Posterior vena cava (tissue), 2 donors: ENCODE measurements around the gene GRK1. TPM values are rescaled to one million over a fixed set of nuclear protein-coding genes. Genes with fewer than 3 reads are reported as not detected.
A peak's percentile ranks its signal among the peaks of the same experiment; 100 is the strongest.

Source experiments
- DNase-seq: peaks from one replicate; pipeline ENCODE4 v3.0.0-alpha.2; 2020; ENCODE audit warnings: low spot score
- intact Hi-C, 2 donors: fragments of 100-400 bp; cut with DNase I; formaldehyde crosslinking; loops; one replicate each; pipeline versions ENCODE4 v1.14.1 to v1.14.2; 2022 to 2023
- total RNA-seq, 2 donors: library from RNA; stranded (reverse); fragmentation: NEBNext Ultra II Directional; extraction: Animal tissue kit (Norgen Biotek cat#: 25700); gene quantifications; one replicate each; pipeline ENCODE4 v1.2.1, GENCODE V29; 2021
- donor health status: DM: yes; HTN: yes; CAD: no.
- donor health status: DM: yes; HTN: yes; CAD: no.

Gene GRK1
- total RNA-seq, 2 donors from 2014 or later: not detected

DNA sequence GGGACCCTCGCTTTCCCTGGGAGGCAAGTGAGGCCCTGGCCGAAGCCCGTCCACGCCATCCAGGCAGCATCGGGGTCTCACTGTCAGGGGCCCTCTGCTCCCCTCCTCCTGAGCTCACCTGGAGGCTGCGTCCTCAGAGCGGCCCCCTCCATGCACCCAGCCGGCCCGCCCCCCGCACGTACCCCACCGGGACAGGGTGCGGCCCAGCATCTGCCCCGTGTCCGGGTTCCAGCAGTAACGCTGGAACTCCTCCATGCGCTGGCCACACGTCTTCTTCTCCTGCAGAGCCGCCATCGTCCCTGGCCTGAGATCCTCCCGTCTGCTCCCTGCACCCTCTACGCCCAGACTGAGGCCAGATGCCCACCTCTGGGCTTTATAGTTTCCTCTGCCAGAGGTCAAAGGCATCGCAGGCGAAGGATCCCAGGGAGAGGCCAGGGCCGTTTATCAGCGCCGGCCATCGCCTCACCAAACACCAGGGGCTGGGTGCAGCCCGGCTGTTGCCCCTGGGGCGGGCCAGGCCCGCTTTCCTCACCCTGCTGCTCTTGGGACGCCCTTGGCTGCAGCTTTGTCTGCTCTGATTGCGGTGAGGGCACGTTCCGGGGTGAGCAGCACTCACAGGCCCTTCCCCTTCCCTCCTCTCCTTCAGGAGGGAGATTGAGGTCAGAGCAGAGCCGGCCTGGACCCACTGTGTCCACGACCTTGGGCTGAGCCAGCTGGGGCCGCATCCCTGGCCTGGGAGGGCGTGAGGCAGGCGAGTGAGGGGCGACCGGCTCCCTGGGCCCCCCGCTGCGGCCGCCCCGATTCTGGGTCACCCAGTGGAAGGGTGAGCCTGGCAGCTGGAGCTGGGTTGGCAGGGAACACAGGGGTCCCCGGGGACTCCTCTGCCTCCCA is 8.9 kb upstream of the GRK1 start, which contains the start of gene ATP4B:
TSS of gene ATP4B (minus strand) at position 348 of the 891 bp plus-strand sequence. CDS start at position 294, 54 bp downstream.
- intact Hi-C loops: no loop called here
- DNase-seq: peak; percentile 72

DNA sequence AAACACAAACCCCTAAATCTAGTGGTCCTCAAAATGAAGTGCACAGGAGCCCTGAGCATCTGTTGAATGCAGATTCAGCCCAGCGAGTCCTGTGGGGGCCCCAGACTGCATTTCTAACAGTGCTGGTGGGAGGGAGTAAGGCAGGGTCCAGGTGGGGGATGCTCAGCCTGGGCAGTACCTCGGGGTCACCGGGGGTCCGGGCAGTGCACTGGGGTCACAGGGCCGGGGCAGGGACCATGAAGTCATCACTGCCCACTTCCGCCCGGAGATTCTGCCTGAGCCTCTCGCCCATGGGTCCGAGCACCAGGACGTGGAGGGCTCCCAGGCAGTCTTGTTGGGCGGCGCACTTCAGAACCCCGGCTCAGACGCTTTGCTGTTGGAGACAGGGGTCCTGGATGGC is 8.2 kb upstream of the GRK1 start:
- intact Hi-C loops: no loop called here
- DNase-seq: peak; percentile 36

DNA sequence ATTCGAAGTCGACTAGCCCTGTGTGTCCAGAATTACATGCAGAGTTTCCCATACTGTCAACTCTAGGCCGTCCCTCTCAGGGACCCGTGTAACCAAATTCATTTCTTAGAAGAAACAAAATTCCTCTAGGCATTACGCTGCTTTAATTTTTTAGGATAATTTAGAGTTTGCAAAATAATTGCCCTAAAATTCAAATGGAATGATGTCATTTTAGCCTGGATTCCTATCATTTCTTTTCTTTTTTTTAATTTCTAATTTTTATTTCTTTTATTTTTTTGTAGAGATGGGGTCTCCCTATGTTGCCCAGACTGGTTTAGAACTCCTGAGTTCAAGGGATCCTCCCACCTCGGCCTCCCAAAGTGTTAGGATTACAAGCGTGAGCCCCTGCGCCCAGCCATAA is 7.7 kb upstream of the GRK1 start:
- intact Hi-C loops: no loop called here

DNA sequence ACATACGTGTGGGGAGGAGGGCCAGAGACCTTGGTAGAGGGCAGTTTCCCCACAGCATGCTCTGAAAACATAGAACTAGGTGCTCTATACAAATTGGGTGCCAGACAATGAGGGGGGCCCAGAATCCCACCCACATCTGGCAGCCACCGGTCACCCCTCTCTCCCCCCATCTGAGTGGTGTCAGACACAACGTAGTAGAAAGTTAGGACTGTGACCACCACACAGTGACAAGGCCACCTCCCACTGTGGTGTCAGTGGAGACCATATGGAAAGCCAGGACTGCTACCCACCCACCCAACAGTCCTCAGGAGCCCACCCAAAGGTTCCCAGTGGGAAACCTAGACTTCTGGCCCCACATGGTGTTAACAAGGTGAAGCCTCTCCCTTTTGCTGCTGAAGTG is 7.0 kb upstream of the GRK1 start:
- intact Hi-C loops: no loop called here
- DNase-seq: no peak

More for the DNA sequence above, 7.7 kb upstream of the GRK1 start:
- DNase-seq: no peak

DNA sequence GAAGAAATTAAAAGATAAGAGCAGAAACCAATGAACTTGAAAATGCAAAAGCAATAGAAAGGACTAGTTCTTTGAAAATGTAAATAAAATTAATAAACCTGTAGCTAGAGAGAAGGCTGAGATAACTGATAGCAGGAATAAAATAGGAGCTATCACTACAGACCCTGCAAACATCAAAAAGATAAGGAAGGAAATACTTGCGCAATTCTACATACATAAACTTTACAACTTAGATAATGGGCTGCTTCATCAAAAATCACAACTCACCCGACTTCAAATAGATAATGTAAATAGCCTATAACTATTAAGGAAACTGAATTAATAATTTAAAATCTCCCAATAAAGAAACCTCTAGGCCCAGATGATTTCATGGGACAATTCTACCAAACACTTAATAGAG is 5.5 kb upstream of the GRK1 start:
- intact Hi-C loops: no loop called here

DNA sequence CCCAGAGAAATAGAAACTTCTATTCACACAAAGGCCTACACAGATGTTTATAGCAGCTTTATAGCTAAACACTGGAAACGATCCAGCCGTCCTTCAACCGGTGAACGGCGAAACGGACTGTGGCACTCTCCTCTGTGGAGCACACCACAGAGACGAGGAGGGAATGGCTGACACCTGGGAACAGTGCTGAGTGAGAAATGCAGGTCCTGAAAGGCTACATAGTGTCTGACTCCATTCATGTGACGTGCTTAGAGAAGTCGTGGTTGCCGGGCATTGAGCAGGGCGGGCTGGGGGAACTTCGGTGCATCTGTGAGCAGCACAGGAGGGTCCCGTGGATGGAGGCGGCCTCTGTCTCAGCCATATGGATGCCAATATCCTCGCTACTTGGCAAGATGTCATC is 3.1 kb upstream of the GRK1 start:
- intact Hi-C loops: no loop called here
- peak; percentile 62 for DNase-seq

More for the DNA sequence above, 5.5 kb upstream of the GRK1 start:
- DNase-seq: no peak

DNA sequence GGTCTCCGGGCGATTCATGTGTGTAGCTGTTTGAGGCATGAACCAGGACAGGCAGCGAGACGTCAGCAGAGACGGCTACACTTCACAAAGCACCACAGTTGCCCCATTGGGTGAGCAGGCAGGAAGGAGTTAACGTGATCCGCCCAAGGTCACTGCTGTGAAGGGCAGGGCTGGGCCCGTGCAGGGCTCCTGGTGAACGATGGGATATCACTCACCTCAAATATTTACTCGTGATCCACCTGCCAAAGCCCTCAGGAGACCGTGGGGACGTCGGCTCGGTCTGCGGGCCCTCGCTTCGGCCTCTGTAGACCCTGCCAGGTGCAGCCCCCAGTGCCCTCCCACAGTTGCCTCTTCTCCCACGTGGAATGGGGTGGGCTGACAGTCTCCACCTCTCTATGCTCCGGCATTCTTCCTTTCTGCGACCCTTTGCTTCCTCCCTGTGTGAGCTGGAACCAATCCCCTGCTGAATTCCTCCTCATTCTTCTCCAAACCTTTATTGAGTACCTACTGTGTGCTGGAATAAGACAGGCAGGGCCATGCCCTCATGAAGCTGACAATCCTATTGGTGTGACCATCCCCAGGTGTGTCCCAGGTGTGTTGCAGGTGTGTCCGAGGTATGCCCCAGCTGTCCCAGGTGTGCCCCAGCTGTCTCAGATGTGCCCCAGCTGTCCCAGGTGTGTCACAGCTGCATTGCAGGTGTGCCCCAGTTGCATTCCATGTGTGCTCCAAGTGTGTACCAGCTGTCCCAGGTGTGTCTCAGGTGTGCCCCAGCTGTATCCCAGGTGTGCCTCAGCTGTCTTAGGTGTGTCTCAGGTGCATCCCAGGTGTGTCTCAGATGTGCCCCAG is 2.0 kb upstream of the GRK1 start:
- intact Hi-C loops: no loop called here
- DNase-seq: peak; percentile 68

DNA sequence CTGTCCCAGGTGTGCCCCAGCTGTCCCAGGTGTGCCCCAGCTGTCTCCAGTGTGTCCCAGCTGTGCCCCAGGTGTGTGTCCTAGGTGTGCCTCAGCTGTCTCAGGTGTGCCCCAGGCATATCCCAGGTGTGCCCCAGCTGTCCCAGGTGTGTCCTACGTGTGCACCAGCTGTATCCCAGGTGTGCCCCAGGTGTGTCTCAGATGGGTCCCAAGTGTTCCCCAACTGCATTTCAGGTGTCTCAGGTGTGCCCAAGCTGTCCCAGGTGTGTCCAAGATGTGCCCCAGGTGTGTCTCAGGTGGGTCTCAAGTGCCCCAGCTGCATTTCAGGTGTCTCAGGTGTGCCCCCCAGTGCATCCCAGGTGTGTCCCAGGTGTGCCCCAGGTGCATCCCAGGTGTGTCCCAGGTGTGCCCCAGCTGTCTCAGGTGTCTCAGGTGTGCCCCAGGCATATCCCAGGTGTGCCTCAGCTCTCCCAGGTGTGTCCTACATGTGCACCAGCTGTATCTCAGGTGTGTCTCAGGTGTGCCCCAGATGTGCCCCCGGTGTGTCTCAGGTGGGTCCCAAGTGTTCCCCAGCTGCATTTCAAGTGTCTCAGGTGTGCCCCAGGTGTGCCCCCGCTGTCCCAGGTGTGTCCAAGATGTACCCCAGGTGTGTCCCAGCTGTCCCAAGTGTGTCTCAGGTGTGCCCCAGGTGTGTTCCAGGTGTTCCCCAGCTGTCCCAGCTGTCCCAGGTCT is 1.3 kb upstream of the GRK1 start:
- intact Hi-C loops: no loop called here
- peak; percentile 53 for DNase-seq

DNA sequence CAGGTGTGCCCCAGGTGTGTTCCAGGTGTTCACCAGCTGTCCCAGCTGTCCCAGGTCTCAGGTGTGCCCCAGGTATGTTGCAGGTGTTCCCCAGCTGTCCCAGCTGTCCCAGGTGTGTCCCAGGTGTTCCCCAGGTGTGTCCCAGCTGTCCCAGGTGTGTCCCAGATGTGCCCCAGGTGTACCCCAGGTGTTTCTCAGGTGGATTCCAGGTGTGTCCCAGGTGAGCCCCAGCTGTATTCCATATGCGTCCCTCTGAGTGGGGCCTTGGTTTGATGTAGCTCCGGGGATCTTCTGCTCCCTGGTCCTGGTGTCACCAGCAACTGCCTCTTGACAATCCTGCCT is 719 bp upstream of the GRK1 start:
- peak; percentile 35 for DNase-seq
- intact Hi-C loops: no loop called here

DNA sequence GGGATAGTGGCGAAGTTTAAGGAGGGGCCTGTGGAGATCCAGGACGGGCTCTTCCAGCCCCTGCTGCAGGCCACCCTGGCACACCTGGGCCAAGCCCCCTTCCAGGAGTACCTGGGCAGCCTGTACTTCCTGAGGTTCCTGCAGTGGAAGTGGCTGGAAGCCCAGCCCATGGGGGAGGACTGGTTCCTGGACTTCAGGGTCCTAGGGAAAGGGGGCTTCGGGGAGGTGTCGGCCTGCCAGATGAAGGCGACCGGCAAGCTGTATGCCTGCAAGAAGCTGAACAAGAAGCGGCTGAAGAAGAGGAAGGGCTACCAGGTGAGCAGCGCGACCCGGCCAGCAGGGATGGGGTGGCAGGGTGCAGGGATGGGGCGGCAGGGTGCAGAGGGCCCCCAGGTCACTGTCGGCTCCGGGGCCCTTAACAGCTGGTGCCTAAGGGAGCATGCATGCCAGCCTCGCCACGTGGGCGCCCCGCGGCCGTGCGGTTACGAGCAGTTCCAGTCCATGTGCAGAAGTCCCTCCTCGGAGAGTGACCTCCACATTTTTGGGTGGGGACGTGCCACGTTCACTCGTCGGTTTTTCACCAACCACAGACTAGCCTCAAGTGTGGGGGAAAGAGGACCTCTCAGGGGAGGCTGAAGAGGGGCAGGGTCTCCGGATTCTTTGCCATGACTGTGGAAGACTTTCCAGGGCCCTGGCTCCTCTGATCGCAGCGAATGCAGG is 912 bp downstream of the GRK1 start:
- peak; percentile 79 for DNase-seq
- intact Hi-C loops: no loop called here

DNA sequence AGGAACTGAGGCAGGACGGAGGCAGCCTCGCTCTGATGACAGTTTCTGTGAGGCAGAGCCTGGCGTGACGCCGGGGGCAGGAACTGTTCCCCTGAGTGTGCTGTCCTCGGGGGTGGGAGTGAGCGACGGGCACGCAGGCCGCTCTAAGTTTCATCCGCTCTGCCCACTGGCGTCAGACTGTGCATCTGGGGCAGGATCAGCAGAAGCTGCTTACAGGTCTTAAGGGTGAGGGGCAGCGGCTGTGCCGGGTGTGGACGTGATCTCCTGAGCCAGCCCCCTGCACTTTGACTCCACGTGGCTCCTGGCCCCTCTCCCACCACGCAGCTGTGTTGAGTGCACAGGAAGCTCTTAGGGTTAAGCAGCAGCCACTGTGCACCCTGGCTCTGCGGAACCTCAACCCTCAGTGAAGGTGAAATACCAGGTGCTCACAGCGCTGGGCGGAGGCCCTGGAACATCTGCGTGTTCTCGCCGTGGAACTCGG is 1.5 kb downstream of the GRK1 start:
- intact Hi-C loops: no loop called here
- no peak for DNase-seq

DNA sequence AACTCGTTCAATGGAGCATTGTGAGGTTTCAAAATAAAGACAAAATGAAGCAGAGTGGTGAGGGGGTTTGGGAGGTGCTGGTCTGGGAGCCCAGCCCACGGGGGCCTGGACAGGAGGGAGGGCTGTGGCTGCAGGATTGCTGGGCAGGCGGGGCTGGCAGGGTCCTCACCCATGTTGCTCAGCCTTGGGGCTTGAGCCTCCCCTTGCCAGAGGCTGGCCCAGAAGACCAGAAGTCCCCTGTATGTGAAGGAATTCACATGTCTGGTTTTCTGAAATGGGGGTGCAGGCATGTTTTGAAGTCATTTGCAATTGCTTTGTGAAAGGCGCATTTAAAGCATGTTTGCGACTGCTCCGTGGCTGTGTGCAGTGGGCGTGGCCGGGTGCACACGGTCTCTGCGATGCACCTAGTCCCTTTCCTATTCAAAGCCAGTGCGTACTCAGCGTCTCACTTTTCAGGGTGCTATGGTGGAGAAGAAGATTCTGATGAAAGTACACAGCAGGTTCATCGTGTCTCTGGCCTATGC is 2.3 kb downstream of the GRK1 start:
- DNase-seq: peak; percentile 30
- intact Hi-C loops: no loop called here

DNA sequence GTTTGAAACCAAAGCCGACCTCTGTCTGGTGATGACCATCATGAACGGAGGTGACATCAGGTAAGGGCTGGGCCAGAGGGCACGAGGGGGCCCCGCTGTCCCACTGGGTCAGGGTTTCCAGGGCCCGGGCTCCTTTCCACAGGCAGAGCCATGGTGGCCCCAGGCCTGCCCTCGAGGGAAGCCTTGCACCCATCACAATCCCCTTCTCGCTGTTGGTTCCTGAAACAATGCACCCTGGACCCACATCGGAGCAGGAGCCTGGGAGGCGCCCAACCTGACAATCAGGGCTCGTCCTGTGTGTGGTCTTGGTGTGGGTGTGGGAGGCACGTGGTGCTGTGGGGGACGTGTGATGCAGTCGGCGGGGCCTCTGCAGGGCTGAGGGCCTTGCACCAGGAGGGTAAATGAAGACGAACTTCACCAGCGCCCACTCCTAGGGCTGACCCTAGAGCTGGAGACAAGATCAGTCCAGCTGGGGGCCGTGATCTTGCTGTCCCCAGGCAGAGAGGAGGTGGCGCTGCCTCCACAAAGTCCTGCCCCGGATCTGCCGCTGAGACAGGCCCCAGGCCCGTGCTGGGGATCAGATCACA is 2.8 kb downstream of the GRK1 start:
- intact Hi-C loops: no loop called here
- DNase-seq: peak; percentile 74

DNA sequence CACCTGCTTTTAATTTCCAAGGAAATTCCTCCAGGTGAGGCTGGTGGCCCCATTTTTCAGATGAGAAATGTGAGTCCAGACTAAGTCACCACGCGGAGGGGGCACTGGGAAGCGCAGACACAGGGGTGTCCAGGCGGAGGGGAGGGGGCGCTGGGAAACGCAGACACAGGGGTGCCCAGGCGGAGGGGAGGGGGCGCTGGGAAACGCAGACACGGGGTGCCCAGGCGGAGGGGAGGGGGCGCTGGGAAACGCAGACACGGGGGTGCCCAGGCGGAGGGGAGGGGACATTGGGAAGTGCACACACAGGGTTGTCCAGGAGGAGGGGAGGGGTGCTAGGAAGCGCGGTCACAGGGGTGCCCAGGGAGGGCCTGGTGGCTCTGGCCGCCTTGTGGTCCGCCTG is 3.5 kb downstream of the GRK1 start:
- peak; percentile 63 for DNase-seq
- intact Hi-C loops: no loop called here

DNA sequence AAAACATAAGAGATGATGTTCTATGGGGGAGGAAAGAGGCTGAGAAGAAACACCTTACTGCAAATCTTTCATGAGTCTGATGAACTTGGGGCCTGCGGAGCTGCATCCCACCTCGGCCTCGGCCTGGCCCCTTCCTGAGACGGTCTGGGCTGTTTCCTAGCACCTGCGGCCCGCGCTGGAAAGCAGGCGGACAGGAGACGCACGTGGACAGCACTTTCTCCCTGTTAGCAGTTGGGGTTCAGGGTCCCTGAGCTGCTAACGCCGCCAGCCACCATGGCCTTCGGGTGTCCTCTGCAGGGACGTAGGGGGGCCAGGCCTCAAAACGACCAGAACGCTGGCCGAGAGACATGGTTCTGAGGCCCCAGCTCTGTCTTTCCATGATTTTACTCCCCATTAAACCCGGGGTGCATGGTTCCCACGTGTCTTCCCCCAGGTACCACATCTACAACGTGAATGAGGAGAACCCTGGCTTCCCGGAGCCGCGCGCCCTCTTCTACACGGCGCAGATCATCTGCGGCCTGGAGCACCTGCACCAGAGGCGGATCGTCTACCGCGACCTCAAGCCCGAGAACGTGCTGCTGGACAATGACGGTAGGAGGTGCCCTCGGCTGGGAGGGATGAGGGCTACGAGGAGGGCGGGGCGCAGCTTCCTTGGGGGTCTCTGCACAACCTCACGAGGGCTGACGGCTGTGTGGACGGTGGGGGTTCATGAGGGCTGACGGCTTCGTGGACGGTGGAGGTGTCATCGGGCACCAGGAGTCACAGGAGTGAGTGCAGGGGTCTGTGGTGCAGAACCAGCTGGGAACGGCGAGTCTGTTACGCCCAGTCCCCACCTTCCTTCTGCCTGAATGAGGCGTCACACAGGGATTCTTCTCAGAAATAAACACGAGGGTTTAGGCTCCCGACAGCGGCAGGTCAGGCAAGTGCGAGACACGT is 4.3 kb downstream of the GRK1 start:
- intact Hi-C loops: no loop called here

DNA sequence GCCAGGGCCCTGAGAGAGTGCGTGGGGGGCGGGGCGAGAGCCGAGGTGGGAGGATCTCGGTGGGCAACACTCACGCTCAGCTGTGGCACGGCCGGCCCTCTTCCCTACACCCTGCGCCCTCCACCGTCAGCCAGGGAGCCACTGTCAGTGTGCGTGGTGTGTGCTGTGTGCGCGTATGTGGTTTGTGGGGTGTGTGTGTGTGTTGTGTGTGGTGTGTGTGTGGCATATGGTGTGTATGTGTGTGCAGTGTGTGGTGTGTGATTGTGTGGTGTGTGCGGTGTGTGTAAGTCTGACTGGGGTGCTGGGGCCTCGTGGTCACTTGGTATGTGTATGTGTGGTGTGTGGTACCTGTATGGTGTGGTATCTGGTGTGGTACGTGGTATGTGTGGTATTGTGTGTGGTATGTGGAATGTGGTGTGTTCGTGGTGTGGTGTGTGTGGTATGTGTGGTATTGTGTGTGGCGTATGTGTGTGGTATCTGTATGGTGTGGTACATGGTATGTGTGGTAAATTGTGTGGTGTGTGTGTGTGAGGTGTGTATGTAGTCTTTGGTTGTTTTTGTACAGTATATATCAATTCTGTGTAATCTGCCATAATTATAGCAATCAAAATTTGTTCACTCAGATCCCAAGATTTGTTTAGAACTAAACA is 5.1 kb downstream of the GRK1 start:
- DNase-seq: no peak
- intact Hi-C loops: no loop called here

More for the DNA sequence above, 4.3 kb downstream of the GRK1 start:
- peak; percentile 76 for DNase-seq

DNA sequence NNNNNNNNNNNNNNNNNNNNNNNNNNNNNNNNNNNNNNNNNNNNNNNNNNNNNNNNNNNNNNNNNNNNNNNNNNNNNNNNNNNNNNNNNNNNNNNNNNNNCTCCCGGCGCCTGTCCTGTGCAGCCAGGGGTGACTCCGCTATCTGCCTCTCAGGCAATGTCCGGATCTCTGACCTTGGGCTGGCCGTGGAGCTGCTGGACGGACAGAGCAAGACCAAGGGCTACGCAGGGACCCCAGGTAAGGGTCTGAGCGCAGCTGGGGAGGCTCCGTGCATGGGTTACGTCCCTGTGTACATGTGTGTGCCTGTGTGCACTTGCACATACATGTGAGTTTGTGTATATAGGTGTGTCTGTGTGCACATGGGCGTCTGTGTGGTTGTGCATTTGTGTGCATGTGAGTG is 55.9 kb downstream of the GRK1 start:
- intact Hi-C loops: no loop called here
- peak; percentile 53 for DNase-seq
